Endothelial cell of hepatic sinusoid (primary cell): Measurements from ENCODE around the gene EEFSEC.

Experiments used
- in situ Hi-C: cut with HindIII; loops from 2 replicates; pipeline ENCODE4 v1.10.0; 2017; ENCODE audit warnings: low sequenced_read_pairs

EEFSEC gene

DNA sequence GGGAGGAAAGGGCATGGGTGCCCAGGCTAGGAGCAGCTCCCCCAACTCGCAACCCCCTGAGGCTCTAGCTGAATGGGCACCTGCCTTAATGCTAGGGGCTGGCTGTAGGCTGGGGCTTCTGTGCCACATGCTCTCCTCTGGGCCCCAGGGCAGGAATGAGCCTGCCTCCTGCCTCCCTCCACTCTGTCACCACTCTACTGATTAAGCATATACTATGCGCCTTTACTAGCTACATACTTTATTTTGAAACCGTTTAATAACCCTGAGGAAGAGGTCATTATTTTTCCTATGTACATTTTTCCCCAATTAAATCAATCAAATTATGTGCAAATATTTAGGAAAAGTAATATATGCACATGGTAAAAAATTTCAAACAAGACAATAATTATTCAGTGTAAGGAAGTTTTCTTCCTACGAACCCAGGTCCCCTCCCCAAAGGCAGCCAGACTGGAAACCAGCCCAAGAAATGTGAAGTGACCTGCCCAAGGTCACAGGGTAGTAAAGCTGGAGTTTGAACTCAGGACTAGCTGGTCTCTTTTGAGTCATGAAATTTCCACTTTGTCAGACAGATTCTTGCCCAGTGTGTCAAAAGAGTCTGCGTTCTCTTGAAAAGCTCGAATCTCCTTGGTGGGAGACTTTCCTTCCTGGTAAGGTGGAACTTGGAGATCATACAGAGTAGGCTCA, 190.9 kb downstream of the EEFSEC start:
- in situ Hi-C loops = no loop called here

DNA sequence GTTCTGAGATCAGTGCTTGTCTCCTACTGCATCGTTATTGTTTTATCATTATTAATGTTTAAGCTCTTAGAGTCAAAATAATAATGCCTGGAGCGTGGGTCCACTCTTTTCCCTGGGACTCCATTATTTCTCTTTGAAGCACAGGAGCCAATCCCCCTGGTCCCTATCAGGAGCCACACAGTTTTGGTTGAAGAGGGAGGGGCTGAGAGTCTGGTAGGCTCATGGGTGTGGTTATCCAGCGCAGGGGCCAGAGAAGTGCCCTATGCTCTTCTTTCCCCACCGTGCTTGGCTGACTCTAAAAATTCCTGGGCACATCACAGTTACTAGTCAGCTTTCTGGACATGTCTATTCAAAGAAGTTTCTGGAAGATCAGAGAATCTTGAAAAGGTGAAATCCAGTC, 191.9 kb downstream of the EEFSEC start:
- in situ Hi-C loops = no loop called here

DNA sequence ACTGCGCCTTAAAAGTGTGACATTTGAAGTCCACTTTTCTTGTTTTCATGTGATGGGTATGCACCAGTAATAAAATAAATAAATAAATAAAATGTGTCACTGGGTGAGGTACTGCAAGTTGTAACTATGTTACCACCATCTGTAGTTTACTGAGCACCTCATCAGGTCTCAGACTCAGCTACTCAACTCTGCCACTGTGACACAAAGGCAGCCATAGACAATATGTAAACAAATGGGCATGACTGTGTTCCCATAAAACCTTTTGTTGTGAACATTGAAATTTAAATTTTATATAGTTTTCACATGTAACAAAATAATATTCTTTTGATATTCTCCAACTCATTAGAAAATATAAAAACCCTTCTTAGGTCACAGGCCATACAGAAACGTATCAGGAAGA, 193.3 kb downstream of the EEFSEC start:
- in situ Hi-C loops = no loop called here

DNA sequence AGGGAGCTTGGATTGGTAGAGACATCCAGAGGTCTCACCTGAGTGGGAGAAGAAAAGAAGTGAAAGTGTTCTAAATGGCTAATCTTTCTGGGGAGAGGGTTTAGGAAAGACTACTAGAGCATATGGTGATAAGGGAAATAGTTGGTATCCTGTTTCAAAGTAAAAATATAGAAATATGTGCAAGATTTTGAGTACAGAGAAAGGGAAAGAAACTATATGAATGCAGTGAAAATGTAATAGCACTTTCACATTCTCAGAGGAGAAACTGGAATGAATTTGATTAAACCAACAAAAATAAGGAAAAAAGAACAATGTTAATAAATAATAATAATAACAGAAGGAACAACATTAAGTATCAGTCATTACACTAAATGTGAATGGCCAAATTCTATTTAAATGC, 194.0 kb downstream of the EEFSEC start:
- in situ Hi-C loops = no loop called here

DNA sequence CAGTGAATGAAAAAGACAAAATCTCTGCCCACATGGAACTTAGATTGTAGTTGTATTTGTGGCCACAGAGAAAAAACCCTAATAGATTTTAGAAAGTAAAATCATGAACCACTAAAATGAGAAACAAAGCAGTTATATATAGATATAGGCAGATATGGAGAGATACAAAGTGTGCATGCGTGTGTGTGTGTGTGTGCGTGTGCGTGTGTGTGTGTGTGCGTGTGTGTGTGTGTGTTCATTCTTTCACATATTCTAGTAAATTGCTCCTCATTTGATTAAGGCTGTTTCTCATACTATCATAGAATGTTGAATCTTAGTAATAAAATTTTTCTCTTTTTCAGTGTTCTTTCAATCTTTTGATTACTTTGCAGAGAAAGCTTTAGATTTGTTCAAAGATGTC, 194.8 kb downstream of the EEFSEC start:
- in situ Hi-C loops = no loop called here

DNA sequence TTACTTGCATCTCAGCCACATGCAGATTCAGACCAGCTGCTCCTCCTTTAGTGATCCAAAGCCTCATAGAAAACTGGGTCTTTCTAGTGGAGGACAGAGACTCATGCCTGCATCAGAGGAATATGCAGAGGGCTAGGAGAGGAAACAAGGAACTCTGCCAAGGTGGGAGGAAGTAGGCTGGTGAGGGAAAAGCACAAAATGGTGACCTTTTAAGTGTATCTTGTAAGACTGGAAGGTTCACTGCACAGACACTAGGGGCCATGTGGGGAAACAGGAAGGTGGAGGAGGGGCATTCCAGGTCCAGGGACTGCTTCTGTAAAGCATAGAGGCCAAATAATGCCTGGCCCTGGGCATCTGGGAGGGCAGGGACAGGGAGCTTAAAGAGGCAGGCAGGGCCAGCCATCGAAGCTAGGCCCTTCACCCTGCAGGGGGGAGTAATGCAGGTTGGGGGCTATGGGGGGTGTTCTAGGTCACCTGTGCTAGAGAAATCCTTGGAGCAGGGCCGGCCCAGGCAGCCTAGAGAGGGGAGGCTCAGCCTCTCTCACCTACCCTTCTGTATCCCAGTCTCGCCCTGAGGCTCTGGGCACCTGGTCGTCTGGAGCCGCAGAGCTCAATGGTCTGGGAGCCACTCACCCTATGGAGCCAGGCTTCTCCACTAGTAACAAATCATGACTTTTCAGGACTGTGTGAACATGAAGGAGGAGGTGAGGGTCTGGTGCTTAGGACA, 195.7 kb downstream of the EEFSEC start:
- in situ Hi-C loops = no loop called here

DNA sequence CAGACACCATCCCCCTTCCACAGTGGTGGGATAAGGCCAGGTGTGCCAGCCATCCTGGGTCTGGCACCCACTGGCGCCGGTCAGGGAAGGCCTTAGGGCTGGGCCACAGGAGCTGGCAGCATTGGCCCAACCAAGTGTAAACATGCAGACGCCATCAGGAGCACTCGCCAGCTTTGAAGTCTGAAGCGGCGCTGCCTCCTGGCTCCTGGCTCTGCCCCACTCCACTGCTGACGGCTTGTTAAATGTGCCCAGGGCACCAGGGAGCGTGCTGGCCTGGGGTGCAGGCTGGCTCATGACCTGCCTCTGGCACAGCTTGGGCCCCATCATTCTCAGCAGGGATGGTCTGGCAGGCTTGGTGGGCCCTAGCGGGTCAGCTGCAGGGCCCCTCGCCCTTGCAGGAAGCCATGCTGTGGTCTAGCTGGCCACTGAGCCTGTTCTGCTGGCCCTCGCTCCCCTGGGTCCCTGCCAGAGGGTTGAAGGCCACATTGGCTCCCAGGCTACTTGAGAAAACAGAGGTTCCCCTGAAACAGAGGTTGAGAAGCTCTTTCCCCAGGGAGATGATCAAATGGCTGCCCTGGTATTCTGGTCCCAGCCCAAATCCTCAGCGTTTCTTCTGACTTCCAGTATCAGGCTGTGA, 196.8 kb downstream of the EEFSEC start:
- in situ Hi-C loops = no loop called here

DNA sequence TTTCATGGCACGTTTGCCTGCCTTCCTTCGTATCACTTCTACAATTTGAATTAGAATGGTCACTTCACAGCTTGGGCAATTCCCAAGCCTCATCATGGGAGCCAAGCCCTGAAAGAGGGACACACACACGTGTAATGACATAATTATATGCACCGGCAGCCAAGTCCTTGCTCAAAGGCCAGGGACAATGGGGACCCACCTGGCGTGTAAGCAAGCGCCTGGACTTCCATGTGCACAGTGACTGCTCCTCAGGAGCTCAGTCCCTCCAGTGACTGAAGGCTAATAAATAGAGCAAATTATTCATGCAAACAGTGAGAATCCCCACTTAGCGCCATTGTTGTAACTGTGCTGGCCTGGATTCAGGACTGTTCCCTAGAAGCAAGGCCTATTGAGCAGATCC, 198.3 kb downstream of the EEFSEC start:
- in situ Hi-C loops = no loop called here

DNA sequence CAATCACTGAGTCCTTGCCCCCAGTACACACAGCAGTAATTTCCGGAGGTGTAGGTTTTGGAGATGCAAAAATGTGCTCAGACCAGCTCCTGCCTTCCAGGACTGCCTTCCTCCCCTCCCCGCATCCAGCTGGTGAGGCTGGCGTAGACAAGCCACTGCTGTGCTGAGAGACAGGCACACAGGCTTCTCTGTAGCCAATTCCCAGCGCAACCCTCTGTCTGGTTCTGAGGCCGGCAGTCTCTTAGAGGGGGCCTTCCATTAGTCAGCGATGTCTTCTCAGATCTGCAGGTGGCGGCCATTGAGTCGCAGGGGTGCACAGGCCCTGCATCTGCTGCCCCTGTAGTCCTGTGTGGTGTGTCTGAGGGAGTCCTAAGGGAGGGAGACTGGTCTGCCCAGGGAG, 199.0 kb downstream of the EEFSEC start:
- in situ Hi-C loops = no loop called here

DNA sequence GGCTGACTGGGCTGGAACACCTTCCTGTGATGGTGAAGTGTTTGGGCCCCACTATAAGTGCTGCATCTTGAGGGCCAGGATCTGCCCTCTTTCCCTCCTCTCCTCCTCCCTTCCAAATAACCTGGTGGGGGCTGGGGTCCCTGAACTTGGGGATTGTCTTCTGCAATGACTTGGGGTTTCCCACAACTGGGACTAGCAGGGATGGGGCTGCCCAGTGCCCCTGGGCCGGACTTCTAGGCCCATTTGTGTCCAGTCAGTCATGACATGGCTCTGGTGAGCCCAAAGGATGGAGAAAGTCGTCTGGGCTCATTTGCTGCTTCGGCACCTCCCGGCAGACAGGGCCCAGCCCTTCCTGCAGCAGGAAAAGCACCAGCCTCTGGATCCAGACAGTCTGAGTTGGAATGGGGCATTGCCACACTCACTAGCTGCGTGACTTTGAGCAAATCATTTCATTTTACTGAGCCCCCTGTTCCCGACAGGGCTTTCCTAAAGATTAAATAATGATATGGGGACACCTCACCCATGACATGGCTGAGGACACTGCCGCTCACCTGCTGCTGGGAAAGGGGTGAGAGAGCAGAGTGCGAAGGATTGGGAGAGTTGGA, 200.2 kb downstream of the EEFSEC start:
- in situ Hi-C loops = no loop called here

DNA sequence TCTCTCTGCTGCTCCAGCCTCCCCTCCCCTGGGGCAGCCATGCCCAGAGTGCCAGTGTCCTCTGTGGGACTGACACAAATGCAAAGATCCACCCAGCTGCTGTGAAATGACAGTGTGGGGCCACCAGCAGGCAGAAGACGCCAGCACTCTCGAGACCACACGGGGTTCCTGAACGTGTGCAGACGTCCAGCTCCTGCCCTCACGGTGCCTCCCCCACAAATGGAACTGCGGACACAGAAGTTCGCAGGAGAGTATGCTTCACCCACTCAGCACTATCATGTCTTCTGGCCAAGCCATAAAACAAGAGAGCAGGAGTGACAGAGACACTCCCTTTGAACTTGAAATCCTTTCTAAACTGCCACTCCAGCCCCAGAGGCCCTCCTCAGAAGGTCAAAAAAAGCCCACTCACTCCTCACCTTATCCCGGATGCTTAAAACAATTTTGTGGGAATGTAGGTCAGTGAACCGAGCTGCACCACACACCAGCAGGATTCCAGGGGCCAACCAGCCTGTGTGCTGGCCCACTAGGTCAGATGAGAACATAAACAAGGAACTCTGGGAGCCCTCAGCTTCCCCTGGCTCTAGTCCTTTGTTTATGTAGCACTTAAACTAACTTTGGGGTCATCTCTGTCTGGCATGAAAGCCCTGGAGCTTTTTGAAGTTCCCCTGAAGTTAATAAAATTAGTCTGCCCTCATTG, 200.9 kb downstream of the EEFSEC start:
- in situ Hi-C loops = no loop called here

DNA sequence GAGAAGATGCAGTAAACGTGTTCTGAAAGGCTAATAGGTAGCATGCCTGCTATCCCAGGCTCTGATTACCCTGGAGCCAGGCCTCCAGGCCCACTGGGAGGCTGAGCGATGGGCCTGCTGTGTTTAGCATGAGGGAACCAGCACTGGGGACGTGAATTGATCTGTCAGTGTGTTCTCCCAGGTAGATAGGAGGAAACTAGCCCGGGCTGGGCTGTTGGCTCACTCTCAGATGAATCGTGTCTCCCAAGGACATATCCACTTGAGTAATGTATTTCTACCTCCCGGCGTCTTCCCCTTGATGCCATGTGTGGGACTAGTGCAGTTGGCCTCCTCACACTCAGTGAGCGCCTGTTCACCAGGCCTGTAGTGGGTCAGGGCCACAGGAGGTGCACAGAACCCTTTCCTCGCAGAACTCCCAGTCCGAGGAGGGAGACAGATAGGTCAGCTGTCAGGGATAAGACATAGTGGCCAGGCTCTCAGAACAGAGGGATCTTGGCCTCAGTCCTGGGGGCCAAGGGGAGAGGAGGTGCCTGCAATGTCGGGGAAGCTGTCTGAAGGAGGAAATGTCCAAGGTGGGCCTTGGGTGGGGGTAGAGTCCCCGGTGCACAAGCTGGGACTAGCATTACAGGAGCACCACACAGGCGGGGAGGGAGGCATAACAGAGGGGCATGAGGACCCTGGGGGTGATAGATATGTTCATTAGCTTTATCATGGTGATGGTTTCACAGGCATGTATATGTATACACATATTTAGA, 201.7 kb downstream of the EEFSEC start:
- in situ Hi-C loops = no loop called here

DNA sequence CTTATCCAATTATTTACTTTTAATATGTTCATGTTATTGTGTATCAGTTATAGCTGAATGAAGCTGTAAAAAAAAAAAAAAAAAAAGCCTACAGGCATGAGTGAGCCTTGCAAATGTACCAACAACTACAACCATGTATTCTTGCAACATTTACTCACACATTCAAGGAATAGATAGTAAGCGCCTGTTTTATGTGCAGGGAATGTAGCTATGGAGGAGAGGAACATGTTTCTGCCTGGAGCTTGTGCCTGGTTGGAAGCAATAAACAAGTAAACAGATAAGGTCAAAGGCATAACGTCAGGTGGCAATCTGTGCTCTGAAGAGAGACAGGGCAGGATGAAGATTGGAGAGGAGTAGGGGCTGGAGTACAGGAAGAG, 202.2 kb downstream of the EEFSEC start:
- in situ Hi-C loops = no loop called here

DNA sequence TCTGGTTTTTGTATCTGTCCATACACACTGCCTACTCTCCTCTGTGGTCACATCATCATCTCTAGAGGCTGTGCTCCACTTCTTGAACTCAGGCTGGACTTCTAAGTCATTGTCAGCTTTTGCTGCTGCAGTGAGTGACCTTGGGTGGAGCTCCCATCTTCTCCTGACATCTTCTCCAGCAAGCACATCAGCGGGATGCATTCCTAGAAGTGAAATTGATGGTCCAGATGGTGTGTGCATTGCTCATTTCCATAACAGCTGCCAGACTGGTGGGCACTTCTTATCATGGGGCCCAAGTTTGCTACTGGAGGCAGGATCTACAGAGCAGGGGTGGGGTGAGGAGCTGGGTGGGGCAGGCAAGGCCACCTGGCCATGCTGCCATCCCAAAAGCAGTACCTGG, 203.5 kb downstream of the EEFSEC start:
- in situ Hi-C loops = no loop called here

DNA sequence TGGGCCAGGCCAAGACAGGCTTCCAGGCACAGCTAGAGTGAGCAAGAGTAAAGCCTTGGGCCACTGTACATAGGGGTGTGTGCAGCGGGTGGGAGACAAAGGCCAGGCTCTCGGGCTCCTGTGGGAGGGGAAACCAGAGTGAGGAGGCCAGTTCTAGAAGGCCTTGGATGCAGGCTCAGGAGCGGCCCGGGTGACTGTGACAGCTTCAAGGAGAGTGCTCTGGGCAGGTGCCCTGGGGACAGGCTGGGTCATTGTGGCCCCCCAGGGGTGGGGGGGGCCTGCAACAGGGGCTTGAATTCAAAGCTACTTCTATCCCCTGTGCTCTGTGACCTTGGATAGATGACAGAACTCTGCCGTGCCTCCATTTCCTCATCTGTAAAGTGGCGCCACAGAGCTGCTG, 204.3 kb downstream of the EEFSEC start:
- in situ Hi-C loops = no loop called here

DNA sequence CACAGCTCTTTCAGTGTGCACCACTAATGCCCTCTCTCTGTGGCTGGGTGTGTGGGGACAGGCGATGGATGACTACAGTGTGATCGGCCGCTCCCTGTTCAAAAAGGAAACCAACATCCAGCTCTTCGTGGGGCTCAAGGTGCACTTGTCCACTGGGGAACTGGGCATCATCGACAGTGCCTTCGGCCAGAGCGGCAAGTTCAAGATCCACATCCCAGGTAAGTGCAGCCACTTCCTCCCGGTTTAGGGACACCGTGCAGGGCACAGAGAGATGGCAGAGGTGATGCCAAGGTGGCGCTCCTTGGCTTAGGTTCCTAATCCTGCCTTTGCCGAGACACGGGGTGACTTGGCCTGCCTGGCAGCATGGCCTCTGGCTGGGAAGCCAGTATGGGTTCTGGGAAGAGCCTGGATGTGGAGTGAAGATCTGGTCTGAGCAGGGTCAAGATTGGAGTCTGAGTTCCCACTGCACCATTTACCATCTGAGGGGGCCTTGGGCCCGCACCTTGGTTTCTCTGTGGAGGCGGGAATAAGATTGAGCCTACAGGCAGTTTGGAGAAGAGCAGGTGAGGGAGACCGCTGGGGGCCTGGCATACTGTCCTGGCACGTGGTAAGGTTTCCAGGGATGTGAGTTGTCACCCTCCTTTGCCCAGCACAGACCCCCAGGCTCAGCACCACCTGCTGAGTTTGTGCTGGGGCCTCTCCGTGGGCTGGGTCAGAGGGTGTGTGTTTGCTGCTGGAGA, 205.0 kb downstream of the EEFSEC start:
- in situ Hi-C loops = no loop called here

DNA sequence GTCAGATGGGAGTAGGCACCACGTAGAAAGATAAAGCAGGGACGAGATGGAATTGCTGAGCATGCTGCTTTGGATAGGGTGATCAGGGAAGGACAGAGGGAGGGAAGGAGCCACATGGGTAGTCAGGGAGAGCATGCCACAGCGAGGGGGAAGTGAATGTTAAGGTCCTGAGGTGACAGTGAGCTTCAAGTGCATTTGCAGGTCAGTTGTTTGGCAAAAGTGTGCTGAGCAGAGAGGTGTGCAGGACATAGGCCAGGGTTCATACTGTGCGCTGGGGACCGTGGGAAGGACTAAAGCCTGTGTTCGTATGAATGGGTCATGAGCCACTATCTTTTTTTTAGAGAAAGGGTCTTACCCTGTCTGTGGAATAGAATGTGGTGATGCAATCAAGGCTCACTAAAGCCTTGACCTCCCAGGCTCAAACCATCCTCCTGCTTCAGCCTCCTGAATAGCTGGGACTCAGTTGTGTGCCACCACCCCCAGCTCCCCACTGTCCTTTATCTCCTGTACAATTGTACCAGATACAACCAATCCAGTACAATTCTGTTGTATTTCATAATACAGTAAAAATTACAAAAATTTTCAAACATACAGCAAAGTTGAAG, 205.9 kb downstream of the EEFSEC start:
- in situ Hi-C loops = no loop called here

DNA sequence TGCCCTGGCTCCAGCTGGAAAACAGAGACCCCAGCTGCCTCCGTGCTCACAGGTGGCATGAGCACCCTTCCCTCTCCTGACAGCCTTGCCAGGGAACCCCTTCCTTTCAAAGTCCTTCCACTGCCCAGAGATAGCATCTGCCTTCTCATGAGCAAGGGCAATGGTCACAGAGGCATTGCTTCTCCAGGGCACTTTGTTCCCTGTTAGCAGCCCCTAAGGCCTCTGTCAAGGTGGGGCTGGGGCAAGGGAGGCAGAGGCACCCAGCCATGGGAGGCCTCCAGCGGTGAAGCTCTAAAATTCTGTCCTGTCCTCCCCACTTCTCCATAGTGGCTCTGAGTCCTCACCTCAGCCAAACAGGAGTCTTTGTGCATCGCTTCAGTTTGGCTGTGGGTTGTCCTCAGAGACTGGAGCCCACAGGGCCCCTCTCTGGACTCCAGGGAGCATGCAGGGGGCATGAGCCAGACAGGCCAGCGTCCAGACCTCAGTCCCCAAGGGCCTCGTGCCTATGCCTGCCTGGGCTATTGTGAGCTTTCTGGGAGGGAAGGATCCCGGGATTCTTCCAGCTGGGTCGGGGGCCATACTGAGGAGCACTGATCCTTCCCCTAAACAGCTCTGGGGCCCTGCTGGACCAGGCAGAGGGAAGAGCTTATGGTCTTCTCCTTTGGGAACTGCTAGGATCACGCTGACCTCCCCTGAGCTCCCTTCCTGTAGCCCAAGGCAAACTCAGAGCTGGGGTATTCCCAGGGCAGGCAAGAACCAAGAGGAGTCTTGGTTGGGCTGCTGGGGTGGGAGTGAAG, 206.8 kb downstream of the EEFSEC start:
- in situ Hi-C loops = no loop called here
